Mesothelial cell of epicardium (in vitro differentiated cells): Measurements from ENCODE around the gene CRABP2. TPM values are rescaled to one million over a fixed set of nuclear protein-coding genes. Genes with fewer than 3 reads are reported as not detected.

Source experiments
- DNase-seq, 2 experiments: peaks; one replicate each; pipeline ENCODE4 v3.0.0; 2021; ENCODE audit warnings: low spot score in 2 of 2; ENCODE audit not compliant: unreplicated experiment in 2 of 2
- H3K27ac Mint-ChIP-seq: 2 replicates; pipeline ENCODE4 v1.8.0; 2021; ENCODE audit warnings: mixed read lengths
- H3K27me3 Mint-ChIP-seq: 2 replicates; pipeline ENCODE4 v1.8.0; 2021; ENCODE audit warnings: low read depth, mixed read lengths
- H3K36me3 Mint-ChIP-seq: 2 replicates; pipeline ENCODE4 v1.8.0; 2021; ENCODE audit warnings: mixed read lengths
- H3K4me1 Mint-ChIP-seq: 2 replicates; pipeline ENCODE4 v1.8.0; 2021; ENCODE audit warnings: mixed read lengths
- H3K4me3 Mint-ChIP-seq: 2 replicates; pipeline ENCODE4 v1.8.0; 2021; ENCODE audit warnings: mild to moderate bottlenecking, moderate library complexity, mixed read lengths
- H3K9me3 Mint-ChIP-seq: 2 replicates; pipeline ENCODE4 v1.8.0; 2021; ENCODE audit warnings: mixed read lengths
- total RNA-seq: library from RNA; stranded (reverse); gene quantifications from 3 replicates; pipeline ENCODE4 v1.2.1, GENCODE V29; 2021
- TF ChIP-seq, protein P1 (sequence below): fragments of 200-600 bp; sonication (generic); IDR thresholded peaks from one replicate; pipeline ENCODE4 v1.5.0; 2021; ENCODE audit warnings: antibody characterized with exemption; ENCODE audit not compliant: unreplicated experiment

Gene CRABP2
- total RNA-seq, 1 donor from 2014 or later: 704 TPM

- Mint-ChIP-seq H3K4me1 (peaks cover 54% of the 10 kb centered on the region), H3K9me3 (no peaks in the 10 kb centered on the region), H3K27me3 (peaks cover 46% of the 10 kb centered on the region), H3K36me3 (no peaks in the 10 kb centered on the region), H3K4me3 (peak overlapping the region; percentile 34), H3K27ac (no peak overlapping the region)
- TF ChIP-seq, protein P1, sequence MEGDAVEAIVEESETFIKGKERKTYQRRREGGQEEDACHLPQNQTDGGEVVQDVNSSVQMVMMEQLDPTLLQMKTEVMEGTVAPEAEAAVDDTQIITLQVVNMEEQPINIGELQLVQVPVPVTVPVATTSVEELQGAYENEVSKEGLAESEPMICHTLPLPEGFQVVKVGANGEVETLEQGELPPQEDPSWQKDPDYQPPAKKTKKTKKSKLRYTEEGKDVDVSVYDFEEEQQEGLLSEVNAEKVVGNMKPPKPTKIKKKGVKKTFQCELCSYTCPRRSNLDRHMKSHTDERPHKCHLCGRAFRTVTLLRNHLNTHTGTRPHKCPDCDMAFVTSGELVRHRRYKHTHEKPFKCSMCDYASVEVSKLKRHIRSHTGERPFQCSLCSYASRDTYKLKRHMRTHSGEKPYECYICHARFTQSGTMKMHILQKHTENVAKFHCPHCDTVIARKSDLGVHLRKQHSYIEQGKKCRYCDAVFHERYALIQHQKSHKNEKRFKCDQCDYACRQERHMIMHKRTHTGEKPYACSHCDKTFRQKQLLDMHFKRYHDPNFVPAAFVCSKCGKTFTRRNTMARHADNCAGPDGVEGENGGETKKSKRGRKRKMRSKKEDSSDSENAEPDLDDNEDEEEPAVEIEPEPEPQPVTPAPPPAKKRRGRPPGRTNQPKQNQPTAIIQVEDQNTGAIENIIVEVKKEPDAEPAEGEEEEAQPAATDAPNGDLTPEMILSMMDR: no peak
- DNase-seq: no peak
Observed at GRCh38 chr1:156659661-156659987, 45.8 kb downstream of the CRABP2 start.

DNA sequence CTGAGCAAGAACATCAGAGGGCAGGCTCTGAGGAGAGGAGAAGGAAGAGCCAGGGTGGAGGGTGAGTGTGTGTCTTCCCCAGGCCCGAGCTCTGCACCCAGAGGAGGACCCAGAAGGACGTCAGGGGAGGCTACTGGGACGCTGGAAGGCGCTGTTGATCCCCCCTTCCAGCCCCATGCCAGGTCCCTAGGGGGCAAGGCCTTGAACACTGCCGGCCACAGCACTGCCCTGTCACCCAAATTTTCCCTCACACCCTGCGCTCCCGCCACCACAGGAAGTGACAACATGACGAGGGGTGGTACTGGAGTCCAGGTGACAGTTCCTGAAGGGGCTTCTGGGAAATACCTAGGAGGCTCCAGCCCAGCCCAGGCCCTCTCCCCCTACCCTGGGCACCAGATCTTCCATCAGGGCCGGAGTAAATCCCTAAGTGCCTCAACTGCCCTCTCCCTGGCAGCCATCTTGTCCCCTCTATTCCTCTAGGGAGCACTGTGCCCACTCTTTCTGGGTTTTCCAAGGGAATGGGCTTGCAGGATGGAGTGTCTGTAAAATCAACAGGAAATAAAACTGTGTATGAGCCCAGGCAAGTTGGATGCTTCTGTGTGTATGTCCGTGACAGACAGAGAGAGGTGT is 46.3 kb downstream of the CRABP2 start:
- no peaks in the 10 kb centered on the region for H3K36me3 Mint-ChIP-seq
- H3K4me3 Mint-ChIP-seq: no peak overlapping the region
- TF ChIP-seq, protein P1: no peak
- peaks cover 49% of the 10 kb centered on the region for H3K4me1 Mint-ChIP-seq
- H3K27ac Mint-ChIP-seq: no peak overlapping the region
- peaks cover 51% of the 10 kb centered on the region for H3K27me3 Mint-ChIP-seq
- no peaks in the 10 kb centered on the region for H3K9me3 Mint-ChIP-seq
- DNase-seq: no peak

DNA sequence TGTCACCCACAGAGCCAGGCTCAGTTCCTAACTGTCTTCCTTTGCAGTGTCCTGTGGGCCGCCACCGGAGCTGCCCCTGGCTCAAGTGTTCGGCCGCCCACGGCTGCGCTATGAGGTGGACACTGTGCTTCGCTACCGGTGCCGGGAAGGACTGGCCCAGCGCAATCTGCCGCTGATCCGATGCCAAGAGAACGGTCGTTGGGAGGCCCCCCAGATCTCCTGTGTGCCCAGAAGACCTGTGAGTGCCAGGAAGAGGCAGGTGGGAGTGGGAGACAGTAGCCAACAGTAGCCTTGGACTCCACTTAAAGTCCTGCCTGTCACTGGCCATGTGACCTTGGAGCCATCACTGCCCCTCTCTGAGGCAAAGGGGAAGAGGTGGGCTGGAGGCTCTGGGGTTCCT is 46.9 kb downstream of the CRABP2 start:
- no peaks in the 10 kb centered on the region for H3K9me3 Mint-ChIP-seq
- H3K4me1 Mint-ChIP-seq: peaks cover 47% of the 10 kb centered on the region
- H3K4me3 Mint-ChIP-seq: no peak overlapping the region
- no peak overlapping the region for H3K27ac Mint-ChIP-seq
- DNase-seq: no peak
- peaks cover 57% of the 10 kb centered on the region for H3K27me3 Mint-ChIP-seq
- no peaks in the 10 kb centered on the region for H3K36me3 Mint-ChIP-seq
- TF ChIP-seq, protein P1: no peak

DNA sequence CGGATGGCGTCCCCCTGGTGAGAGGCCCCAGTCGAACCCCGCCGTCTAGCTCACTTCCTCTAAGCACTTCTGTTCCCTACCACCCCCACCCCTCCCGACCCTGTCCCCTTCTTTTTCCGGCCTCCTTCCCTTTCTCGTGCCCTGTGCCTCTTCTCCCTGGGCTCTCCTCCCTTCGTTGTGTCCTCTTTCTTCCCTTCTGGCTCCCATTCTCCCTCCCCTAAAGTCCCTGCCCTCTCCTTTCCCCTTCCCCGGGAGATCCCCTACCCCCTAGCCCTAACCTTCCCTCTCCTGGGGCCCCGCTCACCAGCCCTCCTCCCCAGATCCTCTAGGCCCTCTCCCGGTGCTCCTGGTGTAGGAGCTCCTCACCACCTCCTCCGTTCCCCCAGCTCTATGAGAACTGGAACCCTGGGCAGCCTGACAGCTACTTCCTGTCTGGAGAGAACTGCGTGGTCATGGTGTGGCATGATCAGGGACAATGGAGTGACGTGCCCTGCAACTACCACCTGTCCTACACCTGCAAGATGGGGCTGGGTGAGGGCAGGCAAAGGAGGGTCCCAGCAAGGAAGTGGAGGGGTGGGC is 47.6 kb downstream of the CRABP2 start:
- no peak overlapping the region for H3K27ac Mint-ChIP-seq
- peak overlapping the region; percentile 54 for H3K4me3 Mint-ChIP-seq
- no peaks in the 10 kb centered on the region for H3K9me3 Mint-ChIP-seq
- no peak for DNase-seq
- no peaks in the 10 kb centered on the region for H3K36me3 Mint-ChIP-seq
- peaks cover 64% of the 10 kb centered on the region for H3K27me3 Mint-ChIP-seq
- peaks cover 40% of the 10 kb centered on the region for H3K4me1 Mint-ChIP-seq
- TF ChIP-seq, protein P1: no peak

DNA sequence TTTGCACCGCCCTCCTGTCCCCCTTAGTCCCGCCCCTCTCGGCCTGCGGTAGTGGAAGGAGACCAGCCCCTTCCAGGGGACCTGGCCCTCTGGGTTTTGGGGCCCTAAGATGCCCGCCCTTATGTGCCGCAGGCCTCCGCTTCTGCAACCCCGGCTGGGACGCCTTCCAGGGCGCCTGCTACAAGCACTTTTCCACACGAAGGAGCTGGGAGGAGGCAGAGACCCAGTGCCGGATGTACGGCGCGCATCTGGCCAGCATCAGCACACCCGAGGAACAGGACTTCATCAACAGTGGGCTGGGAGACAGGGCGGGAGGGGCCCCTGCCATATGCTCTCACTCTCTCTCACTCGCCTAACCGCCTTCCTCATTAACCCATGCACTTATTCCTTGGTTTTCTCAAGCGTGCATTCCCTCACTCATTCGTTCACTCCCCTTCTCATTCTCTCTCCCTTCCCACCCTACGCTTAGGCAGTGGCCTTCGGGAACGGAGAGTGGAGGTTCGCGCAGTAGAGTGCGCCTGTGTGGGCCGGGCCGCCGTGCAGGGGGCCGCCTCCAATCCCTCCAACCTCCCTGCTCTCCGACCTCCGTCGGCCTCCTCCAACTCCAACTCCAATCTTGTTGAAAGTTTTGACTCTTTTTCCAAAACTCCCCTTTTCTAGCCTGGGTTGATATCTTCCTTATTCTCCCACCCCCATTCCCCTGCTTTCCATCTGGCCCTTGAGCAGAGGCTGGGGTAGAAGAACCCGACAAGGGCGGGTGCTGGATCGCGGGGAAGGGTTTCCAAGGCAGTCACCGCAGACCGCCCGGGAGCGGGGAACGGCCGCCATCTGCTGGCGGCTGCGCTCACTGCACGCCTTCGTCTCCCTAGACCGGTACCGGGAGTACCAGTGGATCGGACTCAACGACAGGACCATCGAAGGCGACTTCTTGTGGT is 48.3 kb downstream of the CRABP2 start:
- Mint-ChIP-seq H3K9me3 (no peaks in the 10 kb centered on the region), H3K4me3 (peak overlapping the region; percentile 54), H3K27me3 (peaks cover 67% of the 10 kb centered on the region), H3K4me1 (peaks cover 35% of the 10 kb centered on the region), H3K36me3 (no peaks in the 10 kb centered on the region), H3K27ac (no peak overlapping the region)
- TF ChIP-seq, protein P1: peak; percentile 83
- peak; percentile 54 to 84 for DNase-seq
